IMR-90 (cell line): ENCODE measurements around the gene NKX2-1. TPM values are rescaled to one million over a fixed set of nuclear protein-coding genes. Genes with fewer than 3 reads are reported as not detected.

Experiments
- ATAC-seq: fragments of 200-7000 bp; cut with Tn5 transposase; 2 replicates; pipeline ENCODE4 v1.9.1; 2020; ENCODE audit warnings: low read depth, mild to moderate bottlenecking, moderate library complexity
- BruUV-seq: library from RNA; stranded (reverse); fragments of 400-500 nt; replicated peaks from 2 replicates; lab custom pipeline; 2021; lab: Mats Ljungman, UMichigan
- CTCF ChIA-PET: fragments of 300-600 bp; formaldehyde crosslinking; extraction: SDS; loops from one replicate; lab custom pipeline; 2021; ENCODE audit warnings: antibody characterized with exemption; lab: Yijun Ruan, JAX
- POLR2A ChIA-PET: fragments of 300-600 bp; sonication (Branson Sonifier 250); formaldehyde crosslinking; loops from one replicate; lab custom pipeline; 2022; ENCODE audit warnings: antibody characterized with exemption; ENCODE audit not compliant: unreplicated experiment; lab: Charles Lee
- DNase-seq: peaks from one replicate; pipeline ENCODE4 v3.0.0; 2013
- H2AFZ ChIP-seq: replicated peaks from 2 replicates; pipeline ENCODE3; 2013; ENCODE audit warnings: low read length, mild to moderate bottlenecking; ENCODE audit not compliant: poor library complexity
- H2AK5ac ChIP-seq: 2 replicates; pipeline ENCODE4 v1.6.1; 2013; ENCODE audit warnings: low read depth, low read length, inconsistent platforms
- H2AK9ac ChIP-seq: replicated peaks from 2 replicates; pipeline ENCODE3; 2013; ENCODE audit warnings: mild to moderate bottlenecking, low read depth, low read length, moderate library complexity; ENCODE audit not compliant: poor library complexity
- H2BK120ac ChIP-seq: 2 replicates; pipeline ENCODE4 v1.6.1; 2013; ENCODE audit warnings: low read depth, low read length, inconsistent platforms
- H2BK15ac ChIP-seq: 3 replicates; pipeline ENCODE4 v1.6.1; 2013; ENCODE audit warnings: low read depth, low read length, inconsistent platforms
- H2BK20ac ChIP-seq: 2 replicates; pipeline ENCODE4 v1.6.1; 2013; ENCODE audit warnings: low read depth, mild to moderate bottlenecking, inconsistent platforms, low read length, moderate library complexity
- H2BK5ac ChIP-seq: 2 replicates; pipeline ENCODE4 v1.6.1; 2013; ENCODE audit warnings: mild to moderate bottlenecking, low read depth, low read length, inconsistent platforms; ENCODE audit not compliant: poor library complexity, severe bottlenecking
- H3K14ac ChIP-seq: replicated peaks from 2 replicates; pipeline ENCODE4 v1.6.1; 2013; ENCODE audit warnings: low read depth, low read length, inconsistent platforms
- H3K18ac ChIP-seq: 2 replicates; pipeline ENCODE4 v1.6.1; 2013; ENCODE audit warnings: low read depth, low read length, control low read depth
- H3K23ac ChIP-seq: 2 replicates; pipeline ENCODE4 v1.6.1; 2013; ENCODE audit warnings: low read depth, low read length, inconsistent platforms
- H3K27ac ChIP-seq: 2 replicates; pipeline ENCODE4 v1.5.1; 2013; ENCODE audit warnings: mild to moderate bottlenecking, control low read depth, low read length; ENCODE audit not compliant: insufficient read depth
- H3K27me3 ChIP-seq: 2 replicates; pipeline ENCODE4 v1.6.1; 2013; ENCODE audit warnings: low read length; ENCODE audit not compliant: control insufficient read depth, insufficient read depth
- H3K36me3 ChIP-seq: 2 replicates; pipeline ENCODE4 v1.6.1; 2013; ENCODE audit warnings: low read length, mixed read lengths; ENCODE audit not compliant: control insufficient read depth, insufficient read depth
- H3K4ac ChIP-seq: 2 replicates; pipeline ENCODE4 v1.6.1; 2013; ENCODE audit warnings: low read depth, low read length, inconsistent platforms
- H3K4me1 ChIP-seq: 2 replicates; pipeline ENCODE4 v1.6.1; 2013; ENCODE audit warnings: low read length, mixed read lengths; ENCODE audit not compliant: control insufficient read depth, insufficient read depth
- H3K4me2 ChIP-seq: 2 replicates; pipeline ENCODE4 v1.6.1; 2013; ENCODE audit warnings: low read depth, mild to moderate bottlenecking, control low read depth, low read length, moderate library complexity
- H3K4me3 ChIP-seq: 2 replicates; pipeline ENCODE4 v1.5.1; 2013; ENCODE audit warnings: low read depth, mild to moderate bottlenecking, control low read depth, low read length, moderate library complexity; ENCODE audit not compliant: insufficient read depth
- H3K56ac ChIP-seq: 2 replicates; pipeline ENCODE4 v1.6.1; 2013; ENCODE audit warnings: low read length, inconsistent platforms; ENCODE audit not compliant: insufficient read depth; ENCODE audit errors: extremely low read depth
- H3K79me1 ChIP-seq, 2 experiments: 2 replicates each; pipeline ENCODE4 v1.6.1; 2013; ENCODE audit warnings: low read length in 2 of 2, inconsistent platforms in 1 of 2, low read depth in 1 of 2
- H3K9ac ChIP-seq: 2 replicates; pipeline ENCODE4 v1.6.1; 2013; ENCODE audit warnings: low read depth, low read length, control low read depth
- H3K9me1 ChIP-seq: 2 replicates; pipeline ENCODE4 v1.6.1; 2013; ENCODE audit warnings: low read length, inconsistent platforms; ENCODE audit not compliant: insufficient read depth
- H3K9me3 ChIP-seq: 2 replicates; pipeline ENCODE4 v1.6.1; 2013; ENCODE audit warnings: low read length; ENCODE audit not compliant: control insufficient read depth, insufficient read depth
- H4K20me1 ChIP-seq: 2 replicates; pipeline ENCODE4 v1.6.1; 2013; ENCODE audit warnings: low read length, inconsistent platforms; ENCODE audit not compliant: insufficient read depth
- H4K5ac ChIP-seq: 2 replicates; pipeline ENCODE4 v1.6.1; 2013; ENCODE audit warnings: mild to moderate bottlenecking, low read depth, low read length, control low read depth
- H4K8ac ChIP-seq, 2 experiments: 2 replicates each; pipeline ENCODE4 v1.6.1; 2013; ENCODE audit warnings: low read depth in 2 of 2, low read length in 2 of 2, control low read depth in 1 of 2, inconsistent platforms in 1 of 2
- H4K91ac ChIP-seq: 2 replicates; pipeline ENCODE4 v1.6.1; 2013; ENCODE audit warnings: low read depth, low read length, inconsistent platforms; ENCODE audit not compliant: insufficient read depth
- BHLHE40 ChIP-seq: fragments of 150-350 bp; IDR thresholded peaks from 2 replicates; pipeline ENCODE4 v1.6.1; 2016; ENCODE audit warnings: mild to moderate bottlenecking, low read depth, low read length
- CHD1 ChIP-seq: IDR thresholded peaks from 2 replicates; pipeline ENCODE4 v1.6.1; 2012; ENCODE audit warnings: low read depth, low read length, improper control_type of control experiment
- CTCF ChIP-seq: conservative IDR thresholded peaks from 2 replicates; pipeline ENCODE4 v1.5.1; 2012; ENCODE audit warnings: mild to moderate bottlenecking, low read depth, low read length, improper control_type of control experiment
- ELK1 ChIP-seq: fragments of 150-350 bp; IDR thresholded peaks from 2 replicates; pipeline ENCODE4 v1.6.1; 2016; ENCODE audit warnings: low read depth, mild to moderate bottlenecking, low read length, moderate library complexity, borderline replicate concordance
- RAD21 ChIP-seq: IDR thresholded peaks from 2 replicates; pipeline ENCODE4 v1.6.1; 2012; ENCODE audit warnings: low read length, improper control_type of control experiment
- RFX5 ChIP-seq: IDR thresholded peaks from 2 replicates; pipeline ENCODE4 v1.8.0; 2012; ENCODE audit warnings: low read depth, mild to moderate bottlenecking, low read length, moderate library complexity
- SMC3 ChIP-seq: fragments of 150-350 bp; IDR thresholded peaks from 2 replicates; pipeline ENCODE4 v1.6.1; 2016; ENCODE audit warnings: low read depth, mild to moderate bottlenecking, antibody characterized with exemption, low read length, moderate library complexity
- WGBS, 2 experiments: methylation state at CpG; one replicate each; pipeline versions ENCODE4 v1.1.5 to v1.1.7; 2013; ENCODE audit warnings: missing lambda C conversion rate in 2 of 2; ENCODE audit not compliant: insufficient read length in 1 of 2; ENCODE audit errors: extremely low coverage in 2 of 2; 5-methylcytosine and 5-hydroxymethylcytosine counted together
- dilution Hi-C: fragments of 300-500 bp; cut with HindIII; formaldehyde crosslinking; loops from one replicate; pipeline ENCODE4 v1.14.3; 2018; ENCODE audit warnings: low sequenced_read_pairs; ENCODE audit not compliant: unreplicated experiment
- in situ Hi-C: fragments of 300-500 bp; cut with MboI; formaldehyde crosslinking; loops from 3 replicates; pipeline ENCODE4 v1.14.3; 2019; ENCODE audit warnings: low sequenced_read_pairs, inconsistent platforms, mixed read lengths
- intact Hi-C: fragments of 100-400 bp; cut with micrococcal nuclease; formaldehyde crosslinking; loops from 2 replicates; pipeline ENCODE4 v1.10.0; 2022
- polyA plus RNA-seq, 3 experiments: library from polyadenylated mRNA; depleted of rRNA; stranded (reverse); fragments of >200 nt; gene quantifications; 2 replicates each; pipeline ENCODE4 v1.2.3, GENCODE V29; 2012; ENCODE audit warnings: low replicate concordance in 1 of 3
- total RNA-seq: library from RNA; depleted of rRNA; stranded (reverse); fragments of >200 nt; gene quantifications from 2 replicates; pipeline ENCODE4 v1.2.3, GENCODE V29; 2012

NKX2-1 gene
- total and polyA plus RNA-seq, 2 of the 4 experiments (the other 2 are of a cell fraction), result not detected

- no peaks in the 10 kb centered on the region for H3K36me3 ChIP-seq
- no peaks in the 10 kb centered on the region for H3K9me1 ChIP-seq
- in situ Hi-C loops (no loop called here), intact Hi-C loops (loop anchor here (1.0 to 5.0 kb wide), 3 partner anchors 52 to 596 kb away; no protein-coding TSS in a partner anchor), dilution Hi-C loops (no loop called here)
- H3K9ac ChIP-seq, result no peak overlapping the region
- no peak overlapping the region for H3K27ac ChIP-seq
- H2AFZ ChIP-seq, result no peak overlapping the region
- H2BK120ac ChIP-seq, result no peak overlapping the region
- BruUV-seq, result no TSS peak
- CTCF ChIA-PET, result interaction anchor here (0.6 to 2.4 kb wide), 20 partner anchors 10 to 699 kb away, joined by 3 to 24 read pairs (median 3); no protein-coding TSS in a partner anchor
- no peak overlapping the region for H3K14ac ChIP-seq
- H4K20me1 ChIP-seq, result no peaks in the 10 kb centered on the region
- DNase-seq (peak; percentile 51), ATAC-seq (peak; percentile 90)
- no peak overlapping the region for H2AK5ac ChIP-seq
- no peaks in the 10 kb centered on the region for H3K9me3 ChIP-seq
- H4K5ac ChIP-seq, result no peak overlapping the region
- H3K4me2 ChIP-seq, result no peak overlapping the region
- no peak overlapping the region for H2AK9ac ChIP-seq
- no peak overlapping the region for H3K18ac ChIP-seq
- no CpG with 5 or more reads among the region's 4 CpGs for WGBS, 2 experiments
- no peak overlapping the region for H3K4me3 ChIP-seq
- POLR2A ChIA-PET, result interaction anchor here (0.7 kb wide), 1 partner anchor 596 kb away, joined by 12 read pairs; no protein-coding TSS in a partner anchor
- H3K56ac ChIP-seq, result no peak overlapping the region
- no peak for TF ChIP-seq CHD1
- TF ChIP-seq BHLHE40, result no peak
- TF ChIP-seq CTCF, result peak; percentile 81
- TF ChIP-seq SMC3, result peak; percentile 76
- TF ChIP-seq RAD21, result peak; percentile 62
- TF ChIP-seq ELK1, result no peak
- TF ChIP-seq RFX5, result no peak
- no peaks in the 10 kb centered on the region for H3K4me1 ChIP-seq
- H3K27me3 ChIP-seq, result no peaks in the 10 kb centered on the region; the same call in 1 of the 2 replicates
- H3K4ac ChIP-seq, result no peak overlapping the region
- no peaks in the 10 kb centered on the region for H3K79me1 ChIP-seq
- no peak overlapping the region for H3K23ac ChIP-seq
- no peak overlapping the region for H4K8ac ChIP-seq
- H2BK15ac ChIP-seq, result no peak overlapping the region
- H4K91ac ChIP-seq, result no peak overlapping the region
- H2BK20ac ChIP-seq, result no peak overlapping the region
- H2BK5ac ChIP-seq, result no peak overlapping the region
Observed at GRCh38 chr14:36553656-36554260, 33.7 kb upstream of the NKX2-1 start.
